Urinary bladder (tissue), 4 donors: ENCODE results near the gene SURF6. TPM values are rescaled to one million over a fixed set of nuclear protein-coding genes. Genes with fewer than 3 reads are reported as not detected.
A peak's percentile ranks its signal among the peaks of the same experiment; 100 is the strongest.

Experiments
- DNase-seq: peaks from one replicate; pipeline ENCODE4 v3.0.0-alpha.2; 2015; ENCODE audit errors: extremely low spot score
- H3K27ac ChIP-seq: one replicate; pipeline ENCODE4 v1.5.1; 2013; ENCODE audit warnings: low read depth, mild to moderate bottlenecking, moderate library complexity
- H3K36me3 ChIP-seq: one replicate; pipeline ENCODE4 v1.6.1; 2013; ENCODE audit warnings: mild to moderate bottlenecking, moderate library complexity; ENCODE audit not compliant: insufficient read depth
- H3K4me1 ChIP-seq: one replicate; pipeline ENCODE4 v1.6.1; 2013; ENCODE audit warnings: mild to moderate bottlenecking, moderate library complexity; ENCODE audit not compliant: insufficient read depth
- H3K4me3 ChIP-seq: one replicate; pipeline ENCODE4 v1.5.1; 2013; ENCODE audit warnings: low read depth, low read length
- WGBS: extraction: QIAGEN DNeasy Blood & Tissue Kit; methylation state at CpG from one replicate; pipeline ENCODE4 v1.1.7; 2013; 5-methylcytosine and 5-hydroxymethylcytosine counted together
- polyA plus RNA-seq: library from polyadenylated mRNA; stranded (reverse); fragments of 200-250 nt; gene quantifications from one replicate; pipeline ENCODE4 v1.2.3, GENCODE V29; 2013
- total RNA-seq: library from RNA; depleted of rRNA; stranded (reverse); fragments of >200 nt; gene quantifications from one replicate; pipeline ENCODE4 v1.2.3, GENCODE V29; 2014
- donor health status: healthy with polysubstance abuse.
- donor health status: healthy.

Gene SURF6
- total and polyA plus RNA-seq, 2 donors, result 10.2 to 30.4 TPM

DNA sequence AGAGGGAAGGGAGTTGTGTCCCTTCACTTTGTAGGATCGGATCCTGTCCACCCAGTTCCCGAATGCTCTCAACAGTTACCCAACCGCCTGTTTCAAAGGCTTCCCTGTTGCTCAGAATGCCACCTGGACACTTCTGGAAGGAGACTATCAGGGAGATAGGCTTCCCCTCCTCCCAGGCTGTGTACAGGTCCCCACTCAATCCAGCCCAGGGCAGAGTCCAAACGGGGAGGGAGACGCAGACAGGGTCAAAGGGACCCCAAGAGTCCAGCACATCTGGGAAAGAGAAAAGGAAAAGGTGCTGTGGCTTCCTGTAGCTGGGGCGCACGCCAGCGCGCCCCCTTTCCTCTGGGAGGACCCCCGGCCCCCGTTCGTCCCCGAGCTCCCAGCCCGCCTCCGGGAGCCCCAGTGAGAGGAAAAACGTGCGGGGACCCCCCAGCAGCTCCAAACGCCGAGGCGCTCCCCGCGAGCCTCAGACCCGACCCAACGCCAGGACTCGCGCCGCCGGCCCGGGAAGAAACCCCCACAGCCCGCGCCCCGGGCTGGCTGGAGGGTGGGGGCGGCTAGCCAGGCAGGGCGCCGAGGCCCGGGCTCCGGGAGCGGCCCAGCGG, 39.2 kb upstream of the SURF6 start:
- peaks cover 3% of the 10 kb centered on the region for H3K4me1 ChIP-seq
- peak overlapping the region; percentile 99 for H3K4me3 ChIP-seq
- H3K27ac ChIP-seq, result peak overlapping the region; percentile 97
- WGBS, result under 1% methylated on average over 39 of the region's 39 CpGs
- H3K36me3 ChIP-seq, result no peaks in the 10 kb centered on the region
- no peak for DNase-seq

DNA sequence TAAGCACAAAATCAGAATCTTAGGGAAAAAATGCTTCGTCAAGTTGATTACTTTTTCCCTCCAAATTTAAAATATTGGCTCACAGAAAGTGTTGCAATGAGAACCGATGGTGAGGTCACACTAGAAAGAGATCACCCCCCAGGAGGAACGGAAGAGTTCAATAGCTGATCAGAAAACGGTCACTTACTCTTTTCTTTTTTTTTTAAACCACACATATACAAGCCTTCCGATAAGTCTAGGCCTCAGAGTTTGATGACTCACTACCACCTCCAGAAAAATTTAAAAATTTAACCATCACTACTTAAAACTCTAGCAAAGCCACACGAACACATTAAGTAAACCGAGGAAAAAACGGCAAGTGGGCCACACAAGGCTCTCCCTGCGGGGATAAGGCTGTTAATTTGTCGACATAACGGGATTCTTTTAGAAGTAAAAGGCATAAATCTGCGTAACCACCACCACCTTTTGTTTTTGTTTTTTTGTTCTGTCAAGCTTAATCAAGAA, 38.7 kb upstream of the SURF6 start:
- peaks cover 3% of the 10 kb centered on the region for H3K4me1 ChIP-seq
- DNase-seq, result no peak
- 16% methylated on average over 12 of the region's 12 CpGs for WGBS
- H3K27ac ChIP-seq, result no peak overlapping the region
- no peaks in the 10 kb centered on the region for H3K36me3 ChIP-seq
- peak overlapping the region; percentile 99 for H3K4me3 ChIP-seq

DNA sequence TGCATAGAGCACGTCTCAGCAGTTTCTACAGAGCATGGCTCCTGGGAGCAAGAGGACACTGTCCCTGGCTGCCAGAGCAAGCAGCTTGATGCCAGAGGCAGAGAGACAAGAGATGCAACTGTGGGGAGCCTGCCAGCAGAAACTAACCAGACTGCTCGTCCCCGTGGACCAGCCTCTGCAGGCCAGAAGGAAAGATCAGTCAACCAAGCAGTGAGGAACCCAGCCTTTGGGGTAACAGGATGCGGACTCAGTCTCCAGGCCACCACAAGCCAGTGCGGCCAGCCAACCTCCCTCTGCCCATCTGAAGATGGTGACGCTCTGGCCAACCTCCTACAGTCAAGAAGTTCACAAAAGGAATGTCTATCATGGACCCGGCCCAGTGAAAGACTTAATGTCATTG, 36.2 kb upstream of the SURF6 start:
- WGBS, result 67% methylated on average over 7 of the region's 7 CpGs
- H3K4me1 ChIP-seq, result peaks cover 3% of the 10 kb centered on the region

DNA sequence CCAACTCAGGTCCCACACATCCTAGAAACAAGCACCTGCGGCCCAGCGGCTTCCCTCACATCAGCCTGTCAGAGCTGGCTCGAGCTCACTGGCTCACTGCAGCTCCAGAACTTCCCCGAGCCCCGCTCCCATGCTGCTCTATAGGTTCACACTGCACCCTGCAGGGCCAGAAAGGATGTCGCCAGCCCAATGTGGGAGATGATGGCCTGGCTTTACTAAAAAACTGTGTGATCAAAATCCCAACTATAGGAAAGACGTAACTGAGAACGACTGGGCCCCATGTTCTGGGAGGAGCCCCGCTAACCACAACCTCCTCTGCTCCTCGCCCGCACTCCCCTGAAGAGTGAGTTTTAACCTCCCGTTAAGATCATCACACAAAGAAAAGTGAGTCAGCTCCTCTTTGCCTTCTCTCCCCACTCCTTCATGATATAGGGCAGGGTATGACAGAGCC, 35.3 kb upstream of the SURF6 start:
- 69% methylated on average over 12 of the region's 12 CpGs for WGBS
- no peak for DNase-seq
- Histone ChIP-seq H3K4me3 (no peak overlapping the region), H3K4me1 (no peaks in the 10 kb centered on the region), H3K27ac (no peak overlapping the region), H3K36me3 (peaks cover under 1% of the 10 kb centered on the region)

More for the DNA sequence above, 36.2 kb upstream of the SURF6 start:
- no peak for DNase-seq
- Histone ChIP-seq H3K4me3 (no peak overlapping the region), H3K36me3 (no peaks in the 10 kb centered on the region), H3K27ac (no peak overlapping the region)

DNA sequence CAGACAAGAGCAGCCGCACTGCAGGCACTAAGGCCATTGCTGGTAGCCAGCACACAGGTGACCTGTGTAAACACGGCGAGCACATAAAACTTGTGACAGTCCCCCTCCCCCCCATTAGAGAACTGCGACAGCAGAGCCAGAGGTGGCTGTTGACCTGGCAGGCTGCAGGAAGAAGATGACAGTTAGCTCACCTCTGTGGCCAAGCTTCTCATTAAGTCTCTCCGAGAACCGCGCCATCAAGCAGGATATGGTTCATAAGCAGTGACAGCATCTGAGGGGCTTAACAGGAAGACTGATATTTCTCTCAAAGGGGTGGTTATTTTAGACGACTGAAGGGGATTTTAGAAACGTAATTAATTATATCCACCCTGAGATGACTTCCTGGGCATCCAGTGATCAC, 34.7 kb upstream of the SURF6 start:
- peaks cover 2% of the 10 kb centered on the region for H3K36me3 ChIP-seq
- H3K4me3 ChIP-seq, result no peak overlapping the region
- no peaks in the 10 kb centered on the region for H3K4me1 ChIP-seq
- WGBS, result 58% methylated on average over 9 of the region's 9 CpGs
- no peak overlapping the region for H3K27ac ChIP-seq
- no peak for DNase-seq

DNA sequence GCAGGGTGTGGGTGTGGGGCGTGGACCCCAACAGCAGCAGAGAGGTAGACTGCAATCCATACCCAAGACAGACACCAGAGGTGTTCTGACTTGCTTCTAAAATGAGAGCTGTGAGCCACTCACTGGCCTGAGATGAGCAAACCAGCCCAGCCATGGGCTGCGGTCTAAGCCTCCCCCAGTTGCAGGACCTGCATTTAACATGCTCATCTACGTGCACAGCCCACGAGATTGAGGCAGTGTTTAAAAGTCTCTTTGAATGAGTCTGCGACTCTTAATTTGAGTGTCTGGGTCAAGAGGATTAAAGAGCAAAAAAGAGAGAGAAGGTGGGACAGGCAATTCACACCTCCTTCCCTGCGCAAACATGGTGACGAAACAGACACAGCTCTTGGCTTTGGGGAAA, 33.9 kb upstream of the SURF6 start:
- Histone ChIP-seq H3K4me3 (no peak overlapping the region), H3K27ac (no peak overlapping the region), H3K4me1 (no peaks in the 10 kb centered on the region), H3K36me3 (peaks cover 2% of the 10 kb centered on the region)
- DNase-seq, result no peak
- WGBS, result 78% methylated on average over 7 of the region's 7 CpGs

DNA sequence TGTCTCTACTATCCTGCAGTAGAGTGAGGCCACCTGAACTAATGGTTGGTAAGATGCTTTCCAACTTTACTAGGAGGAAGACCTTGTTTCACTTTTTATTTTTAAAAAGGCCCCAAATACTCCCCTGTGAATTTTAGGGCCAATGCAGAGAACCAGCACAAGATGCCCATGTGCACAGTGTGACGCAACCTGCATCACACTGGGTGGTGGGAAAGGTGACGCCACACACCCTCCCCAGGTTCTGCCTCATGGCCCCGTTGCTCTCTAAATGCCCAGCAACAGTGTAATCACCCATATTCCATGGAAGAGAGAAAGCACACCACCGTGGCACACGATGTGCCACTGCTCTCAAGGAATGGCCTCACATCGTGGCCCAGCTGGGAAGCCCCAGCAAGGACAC, 33.4 kb upstream of the SURF6 start:
- H3K27ac ChIP-seq, result no peak overlapping the region
- no peak for DNase-seq
- WGBS, result 82% methylated on average over 6 of the region's 6 CpGs
- H3K36me3 ChIP-seq, result peaks cover 2% of the 10 kb centered on the region
- no peak overlapping the region for H3K4me3 ChIP-seq
- H3K4me1 ChIP-seq, result no peaks in the 10 kb centered on the region

DNA sequence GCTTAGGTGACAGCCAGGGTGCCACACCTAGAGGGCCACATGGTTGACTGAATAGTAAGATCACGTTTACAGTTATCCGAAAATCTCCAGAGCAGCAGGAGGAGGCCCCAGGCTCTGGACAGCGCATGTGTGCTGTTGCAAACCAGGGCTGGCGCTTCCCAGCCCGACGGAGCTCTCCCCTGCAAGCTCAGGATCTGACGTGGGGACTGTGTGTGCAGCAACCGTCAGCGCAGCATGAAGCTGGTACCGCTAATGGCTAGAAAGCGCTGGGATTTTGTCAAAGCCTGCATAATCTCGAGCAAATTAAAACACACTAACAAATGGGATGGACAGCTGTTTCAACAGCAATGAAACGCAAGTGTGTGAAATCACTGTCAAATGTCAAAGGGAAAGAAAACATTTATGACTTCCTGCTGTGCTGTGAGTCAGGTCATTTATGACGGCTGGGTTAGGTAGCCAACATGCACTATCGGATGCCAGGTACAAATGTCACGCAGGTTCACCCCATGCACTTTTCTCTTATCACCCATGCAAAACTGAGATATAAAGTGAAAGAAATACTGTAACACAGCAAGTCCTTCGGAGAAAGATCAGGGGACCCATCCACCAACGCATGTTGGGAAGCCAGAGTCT, 32.4 kb upstream of the SURF6 start:
- WGBS, result 57% methylated on average over 18 of the region's 18 CpGs
- no peak overlapping the region for H3K27ac ChIP-seq
- H3K36me3 ChIP-seq, result peaks cover 2% of the 10 kb centered on the region
- no peak overlapping the region for H3K4me3 ChIP-seq
- H3K4me1 ChIP-seq, result no peaks in the 10 kb centered on the region
- DNase-seq, result no peak

DNA sequence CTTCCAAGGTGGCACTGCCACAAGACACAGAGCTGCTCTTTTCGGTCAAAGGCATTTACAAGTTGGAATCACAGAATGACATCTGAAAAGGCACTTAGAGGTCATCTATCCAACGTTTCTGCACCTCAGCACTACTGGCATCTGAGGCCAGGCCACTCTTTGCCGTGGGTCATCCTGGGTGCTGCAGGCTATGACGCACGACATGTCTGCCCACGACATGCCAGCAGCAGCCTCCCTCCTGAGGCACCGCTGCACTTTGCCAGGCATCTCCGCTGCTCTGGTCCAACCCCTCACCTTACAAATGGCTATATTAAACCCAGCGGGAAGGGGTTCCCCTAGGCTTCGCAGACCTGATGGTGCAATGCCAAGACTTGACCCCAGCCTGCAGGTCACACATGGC, 31.8 kb upstream of the SURF6 start:
- Histone ChIP-seq H3K27ac (no peak overlapping the region), H3K4me1 (no peaks in the 10 kb centered on the region), H3K4me3 (no peak overlapping the region), H3K36me3 (peaks cover 2% of the 10 kb centered on the region)
- DNase-seq, result no peak
- WGBS, result 84% methylated on average over 10 of the region's 10 CpGs

DNA sequence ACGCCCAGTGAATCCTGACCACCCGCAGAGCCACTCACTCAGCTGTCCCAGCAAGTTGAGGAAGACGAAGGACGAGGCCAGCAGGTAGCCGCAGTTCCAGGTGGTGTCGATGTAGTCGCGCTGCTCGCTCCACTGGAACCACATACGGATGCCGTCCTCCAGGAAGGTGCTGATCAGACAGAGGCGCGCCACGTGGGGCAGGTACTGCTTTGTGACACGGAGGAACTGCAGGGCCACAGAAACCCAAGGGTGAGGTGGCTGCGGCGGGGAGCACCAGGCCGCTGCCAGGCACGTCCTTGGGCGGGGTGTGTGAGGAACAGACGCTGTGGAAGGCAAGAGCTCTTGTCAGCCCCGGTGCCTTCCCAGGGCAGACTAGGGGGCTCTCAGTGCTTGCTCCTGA, 31.2 kb upstream of the SURF6 start:
- Histone ChIP-seq H3K4me1 (no peaks in the 10 kb centered on the region), H3K36me3 (peaks cover 2% of the 10 kb centered on the region), H3K27ac (no peak overlapping the region), H3K4me3 (no peak overlapping the region)
- 91% methylated on average over 22 of the region's 22 CpGs for WGBS
- no peak for DNase-seq

DNA sequence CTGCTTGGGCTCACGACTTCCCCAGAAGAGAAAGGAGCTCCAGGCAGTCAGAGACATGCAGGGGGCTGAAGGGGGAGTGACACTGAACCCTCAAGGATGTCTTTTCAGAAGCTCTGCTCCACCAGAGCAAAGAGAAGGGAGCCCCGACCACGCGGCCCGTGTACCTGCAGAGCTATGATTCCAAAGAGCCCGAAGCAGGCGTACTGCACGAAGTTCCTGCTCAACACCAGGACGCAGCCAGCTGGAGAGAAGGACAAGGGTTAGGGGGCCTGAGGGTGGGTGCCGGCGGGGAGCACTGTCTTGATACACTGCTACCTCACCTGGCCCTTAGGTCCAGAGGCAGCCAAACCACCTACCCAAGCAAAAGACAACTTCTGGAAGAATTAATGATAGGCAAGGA, 30.4 kb upstream of the SURF6 start:
- 90% methylated on average over 11 of the region's 11 CpGs for WGBS
- Histone ChIP-seq H3K4me3 (no peak overlapping the region), H3K4me1 (no peaks in the 10 kb centered on the region), H3K27ac (no peak overlapping the region), H3K36me3 (peaks cover 2% of the 10 kb centered on the region)
- DNase-seq, result no peak

DNA sequence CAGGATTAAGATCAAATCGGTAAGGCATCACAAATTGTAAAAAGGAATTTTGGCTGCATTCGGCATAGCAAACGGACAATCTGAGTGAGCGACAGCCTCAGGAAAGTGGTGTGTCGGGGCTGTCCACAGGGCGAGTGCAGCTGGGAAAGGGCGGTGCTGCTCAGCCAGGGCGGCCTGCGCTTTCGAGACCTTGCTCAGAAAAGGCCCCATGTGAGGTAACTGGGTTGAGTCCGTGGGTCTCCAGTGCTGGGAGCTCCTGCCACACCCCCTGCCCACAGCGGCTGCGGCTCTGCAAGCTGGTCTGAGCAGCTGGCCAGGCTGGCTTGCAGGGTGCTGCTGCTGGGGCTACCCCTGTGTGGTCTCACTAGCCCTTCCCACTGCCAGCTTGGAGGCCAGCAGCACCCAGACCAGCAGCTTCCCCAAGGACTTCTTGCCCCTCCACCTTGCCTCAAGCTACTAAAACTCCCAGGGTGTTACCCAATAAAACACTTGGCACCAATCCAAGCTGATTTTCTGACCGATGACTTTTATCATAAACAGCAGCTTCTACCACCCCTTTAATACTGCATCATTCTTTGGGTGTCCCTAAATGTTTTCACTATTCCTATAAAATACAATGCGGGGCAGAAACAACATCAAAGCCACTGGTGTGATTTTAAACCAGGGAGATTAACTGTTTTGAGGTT, 26.5 kb upstream of the SURF6 start:
- WGBS, result 83% methylated on average over 15 of the region's 15 CpGs
- no peak overlapping the region for H3K4me3 ChIP-seq
- no peak overlapping the region for H3K27ac ChIP-seq
- H3K4me1 ChIP-seq, result no peaks in the 10 kb centered on the region
- peaks cover 2% of the 10 kb centered on the region for H3K36me3 ChIP-seq
- no peak for DNase-seq

DNA sequence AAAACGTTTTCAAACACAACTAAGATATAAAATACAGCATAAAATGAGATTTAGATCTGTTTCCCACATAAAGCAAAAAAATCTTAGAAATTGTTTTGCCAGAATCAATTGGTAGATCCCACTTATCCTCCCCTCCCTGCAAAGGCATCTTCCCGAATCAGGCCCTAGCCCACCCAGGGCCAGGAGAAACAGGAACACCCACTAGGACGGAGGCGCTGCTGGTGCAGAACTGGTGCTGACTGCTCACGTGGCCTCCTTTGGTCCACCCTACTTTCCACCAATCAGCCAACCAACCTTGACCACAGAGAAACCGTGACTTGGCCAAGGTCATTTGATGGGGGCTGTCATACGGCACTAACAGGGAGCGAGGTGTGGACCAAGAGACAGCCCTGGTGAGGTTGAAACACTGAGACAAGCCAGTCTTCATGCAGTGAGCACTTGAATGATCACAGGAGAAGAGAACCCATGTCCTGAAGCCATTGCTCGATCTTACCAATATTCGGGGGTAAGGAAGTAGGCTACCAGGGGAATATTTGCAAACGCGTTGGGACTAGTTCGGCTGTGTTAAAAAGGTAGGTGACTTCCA, 25.6 kb upstream of the SURF6 start:
- DNase-seq, result no peak
- Histone ChIP-seq H3K27ac (no peak overlapping the region), H3K4me1 (no peaks in the 10 kb centered on the region), H3K36me3 (peaks cover 2% of the 10 kb centered on the region), H3K4me3 (no peak overlapping the region)
- 80% methylated on average over 13 of the region's 13 CpGs for WGBS
